ENCODE results near the gene ACOT7.
"Not testable (repeated sequence)": the region's sequence is repeated elsewhere in the genome, so short reads cannot be mapped to it uniquely, and the experiment has no call there.

The ACOT7 gene

GRCh38 chr1:6336776-6337622 is 56.6 kb downstream of the ACOT7 start:
- no peak for DNase-seq

GRCh38 chr1:6334261-6334993 is 59.1 kb downstream of the ACOT7 start:
- no peak for DNase-seq

- no peak for DNase-seq
Measured at GRCh38 chr1:6332821-6333220, 60.7 kb downstream of the ACOT7 start.

GRCh38 chr1:6331543-6332273 is 61.9 kb downstream of the ACOT7 start:
- no peak for DNase-seq

- DNase-seq: no peak
Measured at GRCh38 chr1:6330410-6330911, 63.1 kb downstream of the ACOT7 start.

GRCh38 chr1:6329851-6330250 is 63.7 kb downstream of the ACOT7 start:
- DNase-seq: no peak

GRCh38 chr1:6329396-6329795 is 64.2 kb downstream of the ACOT7 start:
- no peak for DNase-seq

- DNase-seq: no peak
Measured at GRCh38 chr1:6328696-6329095, 64.9 kb downstream of the ACOT7 start.

- DNase-seq: no peak
Measured at GRCh38 chr1:6328091-6328490, 65.5 kb downstream of the ACOT7 start.

GRCh38 chr1:6325482-6325881 is 68.1 kb downstream of the ACOT7 start:
- DNase-seq: no peak

GRCh38 chr1:6322161-6322560 is 71.4 kb downstream of the ACOT7 start:
- DNase-seq: no peak

- DNase-seq: no peak
Measured at GRCh38 chr1:6321205-6321604, 72.4 kb downstream of the ACOT7 start.

- peak; percentile 92 for DNase-seq
Measured at GRCh38 chr1:6317098-6317760, 76.3 kb downstream of the ACOT7 start.

- DNase-seq: no peak
Measured at GRCh38 chr1:6316240-6317097, 77.1 kb downstream of the ACOT7 start.

GRCh38 chr1:6314503-6314902 is 79.1 kb downstream of the ACOT7 start:
- no peak for DNase-seq

- DNase-seq: peak; percentile 41
Measured at GRCh38 chr1:6313393-6314200, 80.0 kb downstream of the ACOT7 start.

- no peak for DNase-seq
Measured at GRCh38 chr1:6310116-6310848, 83.3 kb downstream of the ACOT7 start.

- DNase-seq: no peak
Measured at GRCh38 chr1:6309564-6309963, 84.0 kb downstream of the ACOT7 start.

- DNase-seq: no peak
Measured at GRCh38 chr1:6308449-6308848, 85.1 kb downstream of the ACOT7 start.

- DNase-seq: not testable (repeated sequence)
Measured at GRCh38 chr1:6307682-6308081, 85.9 kb downstream of the ACOT7 start.
